Raji (cell line): Measurements from ENCODE around the gene WDR11.

ENCODE experiments used
- POLR2A ChIP-seq: IDR thresholded peaks from 2 replicates; pipeline ENCODE4 v1.6.1; 2011; ENCODE audit warnings: low read depth, low read length, control low read depth; ENCODE audit not compliant: insufficient read depth

The WDR11 gene, protein sequence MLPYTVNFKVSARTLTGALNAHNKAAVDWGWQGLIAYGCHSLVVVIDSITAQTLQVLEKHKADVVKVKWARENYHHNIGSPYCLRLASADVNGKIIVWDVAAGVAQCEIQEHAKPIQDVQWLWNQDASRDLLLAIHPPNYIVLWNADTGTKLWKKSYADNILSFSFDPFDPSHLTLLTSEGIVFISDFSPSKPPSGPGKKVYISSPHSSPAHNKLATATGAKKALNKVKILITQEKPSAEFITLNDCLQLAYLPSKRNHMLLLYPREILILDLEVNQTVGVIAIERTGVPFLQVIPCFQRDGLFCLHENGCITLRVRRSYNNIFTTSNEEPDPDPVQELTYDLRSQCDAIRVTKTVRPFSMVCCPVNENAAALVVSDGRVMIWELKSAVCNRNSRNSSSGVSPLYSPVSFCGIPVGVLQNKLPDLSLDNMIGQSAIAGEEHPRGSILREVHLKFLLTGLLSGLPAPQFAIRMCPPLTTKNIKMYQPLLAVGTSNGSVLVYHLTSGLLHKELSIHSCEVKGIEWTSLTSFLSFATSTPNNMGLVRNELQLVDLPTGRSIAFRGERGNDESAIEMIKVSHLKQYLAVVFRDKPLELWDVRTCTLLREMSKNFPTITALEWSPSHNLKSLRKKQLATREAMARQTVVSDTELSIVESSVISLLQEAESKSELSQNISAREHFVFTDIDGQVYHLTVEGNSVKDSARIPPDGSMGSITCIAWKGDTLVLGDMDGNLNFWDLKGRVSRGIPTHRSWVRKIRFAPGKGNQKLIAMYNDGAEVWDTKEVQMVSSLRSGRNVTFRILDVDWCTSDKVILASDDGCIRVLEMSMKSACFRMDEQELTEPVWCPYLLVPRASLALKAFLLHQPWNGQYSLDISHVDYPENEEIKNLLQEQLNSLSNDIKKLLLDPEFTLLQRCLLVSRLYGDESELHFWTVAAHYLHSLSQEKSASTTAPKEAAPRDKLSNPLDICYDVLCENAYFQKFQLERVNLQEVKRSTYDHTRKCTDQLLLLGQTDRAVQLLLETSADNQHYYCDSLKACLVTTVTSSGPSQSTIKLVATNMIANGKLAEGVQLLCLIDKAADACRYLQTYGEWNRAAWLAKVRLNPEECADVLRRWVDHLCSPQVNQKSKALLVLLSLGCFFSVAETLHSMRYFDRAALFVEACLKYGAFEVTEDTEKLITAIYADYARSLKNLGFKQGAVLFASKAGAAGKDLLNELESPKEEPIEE

DNA sequence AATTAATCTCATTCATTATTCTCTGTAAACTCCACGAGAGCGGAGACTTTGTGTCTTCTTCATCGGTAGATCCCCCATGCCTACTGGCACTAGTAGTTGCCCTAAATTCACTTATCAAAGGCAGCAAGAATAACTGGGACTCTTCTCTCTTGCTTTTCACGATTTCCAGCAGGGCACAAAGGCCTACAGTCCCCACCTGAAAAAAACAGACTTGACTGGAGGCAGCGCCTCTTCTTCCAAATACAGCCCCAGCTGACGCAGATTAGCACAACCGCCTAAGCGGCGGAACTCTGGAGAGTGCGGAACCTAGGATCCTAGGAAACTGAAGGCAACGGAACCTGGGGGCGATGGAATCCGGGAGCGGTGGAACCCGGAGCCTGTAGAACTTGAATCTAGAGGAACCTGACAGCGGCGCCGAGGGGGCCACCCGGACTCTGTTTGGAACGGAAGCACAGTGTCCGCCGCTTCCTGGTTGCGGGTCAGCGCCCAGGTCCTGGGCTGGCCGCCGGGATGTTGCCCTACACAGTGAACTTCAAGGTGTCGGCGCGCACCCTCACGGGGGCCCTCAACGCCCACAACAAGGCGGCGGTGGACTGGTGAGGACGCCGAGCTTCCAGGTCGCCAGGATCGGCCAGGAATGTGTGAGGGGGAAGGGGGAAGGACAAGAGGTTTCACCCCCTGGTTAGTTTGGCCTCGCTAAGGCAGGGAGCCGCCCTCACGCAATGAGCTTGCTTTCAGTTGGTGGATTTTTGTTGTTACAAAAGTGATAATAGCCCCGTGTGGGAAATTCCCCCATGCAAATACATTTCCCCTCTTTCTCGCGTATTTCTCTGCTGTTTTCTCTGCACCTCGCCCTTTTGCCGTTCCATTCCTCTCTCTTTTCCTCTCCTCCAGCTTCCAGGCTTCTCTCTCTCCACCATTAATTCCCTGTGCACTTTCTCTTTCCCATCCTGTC is at the start of gene WDR11:
Gene WDR11, plus strand, starts transcription at position 452 of the 955 bp plus-strand sequence. Its CDS starts 59 bp downstream, at position 511.
- TF ChIP-seq POLR2A, result peak; percentile 87

- TF ChIP-seq POLR2A, result no peak
Observed at GRCh38 chr10:120802935-120803334, 48.2 kb upstream of the WDR11 start.

GRCh38 chr10:120803972-120804371 is 47.2 kb upstream of the WDR11 start:
- no peak for TF ChIP-seq POLR2A

DNA sequence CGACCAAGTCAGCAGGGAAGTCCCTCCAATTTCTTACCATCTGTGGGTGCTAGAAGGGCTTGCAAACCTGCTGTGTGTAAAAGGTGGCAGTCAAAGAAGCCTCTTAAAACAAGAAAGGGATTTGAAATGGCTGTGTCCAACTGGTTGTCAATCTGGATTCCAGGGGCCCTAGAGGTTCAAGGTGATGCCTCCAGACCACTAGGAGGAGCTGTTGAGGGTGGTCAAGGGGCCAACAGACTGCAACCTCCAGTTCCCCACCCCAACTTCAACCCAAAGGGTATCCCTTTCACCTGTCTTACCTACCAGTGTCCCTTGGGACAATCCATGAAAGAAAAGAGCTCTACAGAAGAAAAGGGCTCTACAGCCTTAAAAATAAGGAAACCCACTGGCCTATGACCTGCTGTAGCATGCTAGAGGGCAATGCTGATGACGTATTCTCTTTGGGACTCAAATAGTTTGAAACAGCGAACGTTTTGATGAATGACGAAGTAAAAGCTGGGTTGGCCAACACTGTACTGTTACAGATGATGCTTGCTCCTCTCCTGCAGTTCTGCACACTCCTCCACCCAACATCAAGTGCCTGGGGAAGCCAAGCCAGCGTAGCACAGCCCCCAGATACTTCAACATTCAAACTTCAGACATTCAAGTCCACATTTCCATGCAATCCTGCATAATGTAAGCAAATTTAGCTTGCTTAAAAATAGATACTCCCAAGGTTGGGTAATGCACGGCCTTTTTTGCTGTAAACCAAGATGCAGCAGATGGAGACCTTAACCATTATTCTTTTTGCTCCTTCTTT is 45.9 kb upstream of the WDR11 start:
- TF ChIP-seq POLR2A, result no peak

DNA sequence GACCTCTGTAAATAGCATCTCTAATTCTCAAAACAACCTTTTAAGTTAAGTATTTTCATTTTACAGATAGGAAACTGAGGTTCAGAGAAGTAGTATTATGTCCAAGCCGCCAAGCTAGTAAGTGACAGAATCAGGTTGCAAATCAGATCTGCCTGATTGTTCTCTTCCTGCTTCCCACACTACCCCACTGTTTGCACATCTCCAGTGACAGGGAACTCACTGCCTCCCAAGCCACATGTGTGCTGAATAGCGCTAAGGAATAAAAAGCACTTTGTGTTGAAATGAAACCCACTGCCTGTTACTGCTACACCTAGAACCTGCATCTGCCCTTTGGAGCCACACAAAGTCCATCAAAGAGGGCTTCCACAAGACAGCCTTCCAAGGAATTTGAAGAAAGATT is 45.1 kb upstream of the WDR11 start:
- TF ChIP-seq POLR2A, result no peak

DNA sequence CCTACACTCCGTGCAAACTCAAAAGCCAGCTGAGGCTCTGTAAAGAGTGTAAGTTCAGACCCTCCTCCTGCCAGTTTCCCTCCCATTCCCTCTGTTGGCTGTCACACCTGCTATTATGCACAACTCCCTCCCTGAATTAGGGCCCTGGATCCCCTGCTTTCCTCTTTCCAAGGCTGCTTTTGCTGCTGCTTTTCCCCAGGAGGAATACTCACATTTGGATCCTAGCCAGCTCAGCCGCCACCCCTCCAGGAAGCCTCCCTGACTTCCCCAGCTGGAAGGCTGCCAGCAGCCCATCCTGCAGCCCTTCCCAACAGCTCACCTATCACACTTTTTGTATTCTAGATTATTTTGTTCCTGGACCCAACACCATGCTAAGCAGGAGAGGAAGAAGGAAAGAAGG is 40.9 kb upstream of the WDR11 start:
- TF ChIP-seq POLR2A, result no peak

DNA sequence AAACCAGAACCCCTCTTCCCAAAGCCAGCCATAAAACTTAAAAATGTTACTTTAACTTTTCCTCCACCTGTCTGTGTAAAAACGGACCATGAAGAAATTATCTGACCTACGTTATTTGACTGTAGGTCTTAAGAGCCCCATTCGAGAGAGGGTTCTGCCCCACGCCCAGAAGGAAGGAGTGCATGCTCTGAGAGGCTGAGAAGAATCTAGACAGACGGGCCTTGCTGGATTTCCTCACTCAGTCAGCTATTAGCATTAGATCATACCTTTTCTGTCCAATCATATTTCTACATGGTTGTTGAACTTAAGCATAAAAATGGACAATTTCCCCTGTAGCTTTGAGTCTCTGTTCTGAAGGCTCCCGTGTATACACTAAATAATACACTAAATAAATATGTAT is 38.1 kb upstream of the WDR11 start:
- TF ChIP-seq POLR2A, result no peak

DNA sequence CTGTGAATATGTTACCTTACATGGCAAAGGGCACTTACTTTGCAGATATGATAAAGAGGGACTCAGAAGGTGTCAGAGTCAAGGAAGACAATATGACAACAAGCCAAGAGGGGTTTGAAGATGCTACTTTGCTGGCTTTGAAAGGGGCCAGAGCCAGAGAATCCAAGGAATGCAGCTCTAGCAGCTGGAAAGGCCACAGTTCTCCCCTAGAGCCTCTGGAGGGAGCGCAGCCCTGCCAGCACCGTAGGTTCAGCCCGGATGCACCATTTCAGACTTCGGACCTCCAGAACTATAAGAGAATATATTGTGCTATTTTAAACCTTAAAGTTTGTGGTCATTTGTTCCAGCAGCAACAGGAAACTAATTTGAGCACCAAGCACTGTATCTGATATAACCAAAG is 32.9 kb upstream of the WDR11 start:
- TF ChIP-seq POLR2A, result no peak

DNA sequence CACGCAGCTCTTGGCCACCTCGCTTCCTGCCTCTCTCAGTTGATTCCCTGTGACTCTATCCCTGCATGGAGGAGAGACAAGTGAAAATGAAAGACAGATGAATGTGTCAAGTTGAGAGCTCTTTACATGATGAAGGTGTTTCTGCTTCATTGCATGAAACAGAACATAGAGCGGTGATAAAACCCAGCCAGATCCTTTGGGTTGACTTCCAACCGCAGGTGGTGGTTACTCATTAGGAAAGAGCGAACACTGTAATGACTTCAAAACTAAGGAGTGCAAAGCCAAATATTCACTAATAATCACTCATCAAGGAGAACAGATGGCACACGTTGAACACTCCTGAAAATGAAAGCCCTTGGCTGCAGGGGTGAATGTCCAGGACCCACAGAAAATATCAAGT is 31.8 kb upstream of the WDR11 start:
- TF ChIP-seq POLR2A, result no peak

DNA sequence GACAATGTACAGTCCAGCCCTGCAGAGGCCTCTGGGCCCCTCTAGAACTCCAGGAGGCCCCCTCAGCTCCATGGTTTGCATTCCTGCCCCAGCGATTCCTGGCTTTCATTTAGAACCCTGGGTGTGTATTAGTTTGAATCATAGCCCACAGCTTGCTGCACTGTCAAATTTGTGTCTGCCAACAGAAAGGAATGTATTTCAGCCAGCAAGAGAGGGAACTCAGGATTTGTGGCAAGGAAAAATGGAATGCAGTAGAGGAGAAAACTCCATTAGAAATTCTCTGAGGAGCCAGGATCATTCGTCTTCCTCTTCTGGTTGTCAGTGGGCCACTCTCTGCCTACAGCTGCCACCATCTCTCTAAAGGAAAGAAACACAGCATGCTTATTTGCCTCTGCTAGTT is 27.9 kb upstream of the WDR11 start:
- no peak for TF ChIP-seq POLR2A

GRCh38 chr10:120824881-120825309 is 26.3 kb upstream of the WDR11 start:
- TF ChIP-seq POLR2A, result no peak

DNA sequence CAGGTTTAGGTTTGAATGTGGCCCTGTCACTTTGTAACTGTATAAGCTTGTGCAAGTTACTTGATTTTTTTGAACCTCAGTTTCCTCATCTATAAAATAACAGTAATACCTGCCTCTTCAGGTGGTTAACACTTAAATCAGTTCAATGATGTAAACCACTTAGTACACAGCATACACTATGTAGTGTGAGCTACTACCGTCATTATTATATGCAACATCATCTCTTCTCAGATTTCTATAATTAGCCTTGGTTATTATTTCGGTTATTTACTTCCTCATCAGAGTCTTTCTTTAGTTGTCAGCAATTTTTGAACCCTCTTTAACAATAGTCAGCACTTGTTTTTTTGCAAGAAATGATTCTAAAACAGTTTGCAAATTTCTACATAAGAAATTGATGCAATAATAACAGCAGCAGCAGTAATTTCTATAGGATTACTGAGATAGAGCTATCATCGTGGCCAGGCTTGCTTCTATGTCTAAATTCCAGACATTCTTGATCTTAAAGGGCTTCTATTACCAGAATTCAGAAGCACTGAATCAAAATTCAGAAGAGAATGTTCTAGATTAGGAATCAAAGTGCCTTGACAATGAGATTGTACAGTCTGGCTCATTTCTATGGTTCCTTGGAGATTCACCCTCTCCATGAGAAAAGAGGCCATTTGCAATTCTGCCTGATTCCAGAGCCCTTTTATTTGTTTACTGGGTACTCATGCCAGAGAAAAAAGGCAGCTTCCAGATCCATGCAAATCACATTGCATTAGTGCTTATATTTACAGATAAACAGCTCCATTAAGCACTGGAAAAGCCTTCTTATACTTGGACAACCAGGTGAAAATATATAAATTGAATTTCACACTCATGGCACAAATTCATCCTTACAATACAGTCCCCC is 25.0 kb upstream of the WDR11 start:
- TF ChIP-seq POLR2A, result no peak
